Muscle of back (tissue), 10 donors: Measurements from ENCODE around the gene STK40. TPM values are rescaled to one million over a fixed set of nuclear protein-coding genes. Genes with fewer than 3 reads are reported as not detected.

Source experiments
- polyA plus RNA-seq, 10 donors: library from polyadenylated mRNA; unstranded; fragments of 120-200 nt; gene quantifications; one replicate each; pipeline ENCODE4 v1.2.1, GENCODE V29; 2013; ENCODE audit not compliant: insufficient read length in 10 of 10

The STK40 gene
- polyA plus RNA-seq, 10 donors: 18.0 to 31.0 (median 23.9) TPM

Other genes with a start within 250 kb of the STK40 start
- 10 to 100 TPM; 32.3 to 44.8 (median 33.9) TPM for gene TRAPPC3, start 236.4 kb downstream of the STK40 start, polyA plus RNA-seq
- 100 to 1,000 TPM; 117 to 169 (median 141) TPM for gene MAP7D1, start 229.8 kb downstream of the STK40 start, polyA plus RNA-seq
- 100 to 1,000 TPM in 3 of 10 donors, 10 to 100 TPM in 7; 83.5 to 120 (median 95.6) TPM for gene THRAP3, start 161.5 kb downstream of the STK40 start, polyA plus RNA-seq
- 1 to 10 TPM; 1.8 to 5.1 (median 3.1) TPM for gene SH3D21, start 79.6 kb downstream of the STK40 start, polyA plus RNA-seq
- 10 to 100 TPM; 17.7 to 53.6 (median 29.9) TPM for gene EVA1B, start 62.3 kb downstream of the STK40 start, polyA plus RNA-seq
- 10 to 100 TPM; 19.4 to 27.9 (median 22.2) TPM for gene LSM10, start 12.0 kb upstream of the STK40 start, polyA plus RNA-seq
- 1 to 10 TPM; 4.3 to 7.0 (median 5.5) TPM for gene OSCP1, start 64.5 kb upstream of the STK40 start, polyA plus RNA-seq
- 10 to 100 TPM; 55.5 to 61.9 (median 58.8) TPM for gene MRPS15, start 78.5 kb upstream of the STK40 start, polyA plus RNA-seq
- 1 to 10 TPM; 1.9 to 4.1 (median 2.7) TPM for gene CSF3R, start 97.0 kb upstream of the STK40 start, polyA plus RNA-seq